Mucosa of rectum (tissue), 2 donors: ENCODE measurements around the gene CTAGE6.
"Not testable (repeated sequence)": the region's sequence is repeated elsewhere in the genome, so short reads cannot be mapped to it uniquely, and the experiment has no call there.

ENCODE experiments used
- H3K27ac ChIP-seq, 2 donors: one replicate each; pipeline ENCODE4 v1.7.0; 2013; ENCODE audit warnings: inconsistent platforms in 2 of 2, low read depth in 2 of 2, low read length in 2 of 2
- H3K27me3 ChIP-seq, 2 donors: one replicate each; pipeline ENCODE4 v1.7.0; 2013; ENCODE audit warnings: low read length in 2 of 2; ENCODE audit not compliant: control insufficient read depth in 2 of 2, insufficient read depth in 2 of 2
- H3K36me3 ChIP-seq, 2 donors: one replicate each; pipeline ENCODE4 v1.7.0; 2013; ENCODE audit warnings: low read length in 2 of 2; ENCODE audit not compliant: control insufficient read depth in 2 of 2, insufficient read depth in 2 of 2
- H3K4me1 ChIP-seq, 2 donors: one replicate each; pipeline ENCODE4 v1.7.0; 2013; ENCODE audit warnings: low read length in 2 of 2, mild to moderate bottlenecking in 1 of 2; ENCODE audit not compliant: control insufficient read depth in 2 of 2, insufficient read depth in 2 of 2
- H3K4me3 ChIP-seq, 2 donors: one replicate each; pipeline ENCODE4 v1.7.0; 2013; ENCODE audit warnings: low read length in 2 of 2
- H3K9ac ChIP-seq, 2 donors: one replicate each; pipeline ENCODE4 v1.7.0; 2013; ENCODE audit warnings: low read length in 2 of 2, low read depth in 1 of 2, mild to moderate bottlenecking in 1 of 2
- H3K9me3 ChIP-seq, 2 donors: one replicate each; pipeline ENCODE4 v1.7.0; 2013; ENCODE audit warnings: low read length in 2 of 2; ENCODE audit not compliant: control insufficient read depth in 2 of 2
- donor health status: healthy.
- donor health status: Normal muscosa, but diverticular disease.

CTAGE6 gene

GRCh38 chr7:143715543-143716193 lies 41.8 kb downstream of the CTAGE6 start:
- not testable (repeated sequence) for H3K36me3 ChIP-seq, H3K27ac ChIP-seq, H3K4me3 ChIP-seq, H3K9ac ChIP-seq, H3K9me3 ChIP-seq, H3K4me1 ChIP-seq, H3K27me3 ChIP-seq

GRCh38 chr7:143714581-143715454 lies 42.7 kb downstream of the CTAGE6 start:
- not testable (repeated sequence) for H3K36me3 ChIP-seq, H3K4me3 ChIP-seq, H3K4me1 ChIP-seq, H3K9me3 ChIP-seq, H3K27me3 ChIP-seq, H3K9ac ChIP-seq, H3K27ac ChIP-seq

- H3K27ac ChIP-seq, H3K9me3 ChIP-seq, H3K27me3 ChIP-seq, H3K4me1 ChIP-seq, H3K4me3 ChIP-seq, H3K9ac ChIP-seq, H3K36me3 ChIP-seq: not testable (repeated sequence)
Observed at GRCh38 chr7:143712381-143712780, 45.1 kb downstream of the CTAGE6 start.

GRCh38 chr7:143711727-143712324 lies 45.7 kb downstream of the CTAGE6 start:
- not testable (repeated sequence) for H3K27me3 ChIP-seq, H3K36me3 ChIP-seq, H3K9ac ChIP-seq, H3K4me3 ChIP-seq, H3K9me3 ChIP-seq, H3K27ac ChIP-seq, H3K4me1 ChIP-seq

- H3K27me3 ChIP-seq, H3K9me3 ChIP-seq, H3K36me3 ChIP-seq, H3K27ac ChIP-seq, H3K9ac ChIP-seq, H3K4me1 ChIP-seq, H3K4me3 ChIP-seq: not testable (repeated sequence)
Observed at GRCh38 chr7:143709895-143710294, 47.6 kb downstream of the CTAGE6 start.
